SK-N-MC (cell line): Measurements from ENCODE around the gene ATG5.

ENCODE experiments used
- EZH2 ChIP-seq: fragments of 200-600 bp; sonication (generic); IDR thresholded peaks from one replicate; pipeline ENCODE4 v1.6.1; 2017; ENCODE audit warnings: antibody characterized with exemption
- POLR2AphosphoS5 ChIP-seq: IDR thresholded peaks from 2 replicates; pipeline ENCODE4 v1.6.1; 2012; ENCODE audit warnings: mild to moderate bottlenecking, low read depth, low read length, borderline replicate concordance

DNA sequence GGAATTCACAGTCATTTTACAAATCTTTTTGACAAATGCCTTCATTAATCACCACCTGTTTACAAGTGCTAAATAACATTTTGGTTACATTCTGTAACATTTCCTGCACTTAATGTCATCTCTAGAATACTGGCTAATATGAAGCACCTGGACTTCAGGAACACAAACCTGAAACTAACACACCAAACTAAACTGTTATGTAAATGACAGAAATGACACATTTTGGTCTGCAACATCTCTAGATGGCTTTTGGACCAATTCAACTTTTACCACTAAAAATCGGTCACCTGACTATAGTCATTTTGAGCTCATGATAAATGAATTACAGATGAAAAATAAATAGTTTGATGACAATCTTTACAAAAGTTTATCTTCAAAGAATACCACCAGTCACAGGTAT is 80.6 kb downstream of the ATG5 start:
- no peak for TF ChIP-seq EZH2
- no peak for TF ChIP-seq POLR2AphosphoS5
